IPS DF 4.7 (cell line): ENCODE data around the gene ARSI.
"Not testable (repeated sequence)": the region's sequence is repeated elsewhere in the genome, so short reads cannot be mapped to it uniquely, and the experiment has no call there.

Source experiments
- DNase-seq: peaks from one replicate; pipeline ENCODE4 v3.0.0-alpha.2; 2013; ENCODE audit warnings: low spot score; ENCODE audit errors: extremely low read depth

The ARSI gene

GRCh38 chr5:150248493-150248892 lies 54.2 kb downstream of the ARSI start:
- DNase-seq, result not testable (repeated sequence)

- no peak for DNase-seq
Observed at GRCh38 chr5:150247726-150248125, 55.0 kb downstream of the ARSI start.

- no peak for DNase-seq
Observed at GRCh38 chr5:150246835-150247234, 55.9 kb downstream of the ARSI start.

- no peak for DNase-seq
Observed at GRCh38 chr5:150246429-150246828, 56.3 kb downstream of the ARSI start.
